Activated naive CD4-positive, alpha-beta T cell treated with anti-CD3 and anti-CD28 coated beads, Interleukin-2, amount 50 U/mL, for 72 hours (primary cell): ENCODE data around the gene PDK4. TPM values are rescaled to one million over a fixed set of nuclear protein-coding genes. Genes with fewer than 3 reads are reported as not detected.
"Not testable (repeated sequence)": the region's sequence is repeated elsewhere in the genome, so short reads cannot be mapped to it uniquely, and the experiment has no call there.

Experiments used
- ATAC-seq, 2 donors: fragments of 150-1000 bp; cut with Tn5 transposase; 2 replicates each; pipeline ENCODE4 v1.10.0; 2021; ENCODE audit warnings: mild to moderate bottlenecking in 2 of 2, moderate library complexity in 2 of 2
- DNase-seq, 2 donors: peaks; one replicate each; pipeline ENCODE4 v3.0.0; 2021 to 2022; ENCODE audit warnings: low spot score in 2 of 2
- H3K27ac Mint-ChIP-seq, 2 donors: one replicate each; pipeline ENCODE4 v1.8.0; 2022; ENCODE audit warnings: mild to moderate bottlenecking in 2 of 2, mixed read lengths in 2 of 2
- H3K36me3 Mint-ChIP-seq, 2 donors: one replicate each; pipeline ENCODE4 v1.8.0; 2022; ENCODE audit warnings: mixed read lengths in 2 of 2
- H3K9me3 Mint-ChIP-seq, 2 donors: one replicate each; pipeline ENCODE4 v1.8.0; 2022; ENCODE audit warnings: mixed read lengths in 2 of 2
- total RNA-seq, 2 donors: library from RNA; stranded (reverse); gene quantifications; one replicate each; pipeline ENCODE4 v1.2.3, GENCODE V29; 2022

Gene PDK4
- total RNA-seq, 2 donors from 2014 or later = not detected

DNA sequence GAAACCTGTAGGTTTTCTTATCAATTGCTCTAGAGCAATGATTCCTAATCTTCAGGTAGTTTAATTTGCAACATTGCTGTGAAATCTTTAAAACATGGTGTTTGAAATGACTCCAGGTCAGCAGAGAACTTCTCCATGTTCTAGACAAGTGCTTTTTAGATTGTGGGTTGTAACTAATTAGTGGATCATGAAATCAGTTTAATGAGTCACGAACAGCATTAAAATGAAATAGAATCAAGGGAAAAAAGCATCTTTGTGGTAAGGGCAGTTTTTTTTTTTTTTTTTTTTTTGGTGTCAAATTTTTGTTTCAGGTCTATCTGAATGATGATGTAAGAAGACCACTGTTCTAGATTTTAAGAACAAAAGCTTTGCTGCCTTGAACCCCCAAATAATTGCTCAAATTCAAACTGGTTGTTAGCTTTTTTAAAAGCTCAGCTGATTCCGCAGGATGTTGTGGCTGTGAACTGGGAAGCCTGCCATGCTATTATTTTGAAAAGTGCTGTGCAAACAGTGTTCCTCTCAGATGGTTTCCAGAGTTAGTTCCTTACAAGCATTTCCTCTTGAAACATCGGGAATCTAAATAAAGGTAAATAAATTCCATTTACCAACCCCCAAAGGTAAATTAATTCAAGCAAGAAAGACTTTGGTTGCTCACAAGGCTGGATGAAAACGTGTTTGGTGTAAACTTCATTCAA lies 13.1 kb upstream of the PDK4 start:
- ATAC-seq (no peak), DNase-seq (no peak)
- Mint-ChIP-seq H3K27ac (no peak overlapping the region), H3K36me3 (peaks cover 0 to 13% of the 10 kb centered on the region in 2 donors), H3K9me3 (peaks cover 15 to 17% of the 10 kb centered on the region in 2 donors)

DNA sequence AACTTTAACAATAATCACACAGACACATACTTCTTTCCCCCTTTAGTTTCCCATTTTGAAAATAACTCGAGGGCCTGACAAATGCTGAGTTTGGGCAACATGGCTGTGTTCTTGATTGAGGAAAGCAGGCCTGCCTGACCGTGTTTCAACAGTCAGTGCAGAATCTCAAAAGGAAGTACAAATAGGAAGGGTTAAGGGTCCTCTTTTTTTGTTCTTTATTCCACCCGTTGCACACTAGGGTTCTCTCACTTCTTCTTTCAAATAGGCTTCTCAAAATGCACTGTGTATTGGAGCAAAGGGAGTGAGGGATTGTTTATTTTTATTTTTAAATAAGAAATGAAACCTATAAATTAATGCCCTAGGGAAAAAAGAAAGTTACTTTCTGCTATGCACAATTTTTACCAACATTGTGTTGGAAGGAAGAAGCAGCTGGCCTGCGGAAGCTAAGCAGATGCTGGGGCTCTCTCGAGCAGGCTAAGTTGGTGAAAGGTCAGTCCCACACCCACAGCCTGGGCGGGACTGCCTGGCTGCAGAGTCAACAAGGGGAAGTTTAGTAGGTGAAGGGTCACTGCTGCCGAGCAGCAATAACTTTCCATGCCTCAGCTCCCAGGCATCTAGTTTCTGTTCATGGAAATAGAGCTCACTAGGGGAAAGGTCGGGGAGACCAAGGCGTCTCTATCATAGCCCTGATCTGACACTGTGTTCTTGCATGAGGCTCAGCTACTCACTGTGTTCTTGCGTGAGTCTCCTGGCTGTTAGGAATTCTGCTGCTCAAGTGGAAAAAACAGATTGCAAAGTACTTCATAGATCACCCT lies 12.2 kb upstream of the PDK4 start:
- ATAC-seq (no peak), DNase-seq (no peak)
- no peak overlapping the region for H3K27ac Mint-ChIP-seq
- H3K36me3 Mint-ChIP-seq = peaks cover 0 to 13% of the 10 kb centered on the region in 2 donors
- peaks cover 7 to 11% of the 10 kb centered on the region in 2 donors for H3K9me3 Mint-ChIP-seq

DNA sequence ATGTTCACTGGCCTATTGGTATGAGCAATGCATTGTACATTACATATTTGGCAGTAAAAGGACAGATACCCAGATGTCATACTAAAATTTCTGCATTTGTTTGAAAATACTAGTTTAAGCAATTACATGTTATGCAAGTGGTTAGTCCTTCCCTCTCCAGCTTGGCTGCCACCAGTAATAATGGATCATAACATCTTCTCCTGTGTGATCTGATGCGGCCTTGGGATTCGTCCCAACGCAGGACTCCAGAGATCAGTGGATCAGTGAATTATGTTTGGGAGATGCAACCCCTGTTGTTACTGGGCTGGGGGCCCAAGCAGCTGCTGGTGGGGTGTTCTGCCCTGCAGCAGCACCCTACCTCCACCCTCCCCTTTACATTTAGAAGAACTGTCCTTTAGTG lies 11.2 kb upstream of the PDK4 start:
- ATAC-seq (no peak), DNase-seq (no peak)
- Mint-ChIP-seq H3K9me3 (peaks cover 4 to 5% of the 10 kb centered on the region in 2 donors), H3K27ac (no peak overlapping the region), H3K36me3 (peaks cover 0 to 13% of the 10 kb centered on the region in 2 donors)

DNA sequence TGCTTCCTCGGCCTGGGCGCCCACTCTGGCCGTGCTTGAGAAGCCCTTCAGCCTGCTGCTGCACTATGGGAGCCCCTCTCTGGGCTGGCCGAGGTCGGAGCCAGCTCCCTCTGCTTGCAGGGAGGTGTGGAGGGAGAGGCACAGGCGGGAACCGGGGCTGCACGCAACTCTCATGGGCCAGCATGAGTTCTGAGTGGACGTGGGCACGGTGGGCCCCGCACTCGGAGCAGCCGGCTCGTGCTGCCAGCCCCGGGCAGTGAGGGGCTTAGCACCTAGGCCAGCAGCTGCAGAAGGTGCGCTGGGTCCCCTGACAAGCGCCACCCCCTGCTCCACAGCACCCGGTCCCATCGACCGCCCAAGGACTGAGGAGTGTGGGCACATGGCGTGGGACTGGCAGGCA lies 9.0 kb upstream of the PDK4 start:
- ATAC-seq (no peak), DNase-seq (no peak)
- H3K9me3 Mint-ChIP-seq = peaks cover 4% of the 10 kb centered on the region in 2 donors
- H3K27ac Mint-ChIP-seq = no peak overlapping the region
- H3K36me3 Mint-ChIP-seq = peaks cover 0 to 13% of the 10 kb centered on the region in 2 donors

DNA sequence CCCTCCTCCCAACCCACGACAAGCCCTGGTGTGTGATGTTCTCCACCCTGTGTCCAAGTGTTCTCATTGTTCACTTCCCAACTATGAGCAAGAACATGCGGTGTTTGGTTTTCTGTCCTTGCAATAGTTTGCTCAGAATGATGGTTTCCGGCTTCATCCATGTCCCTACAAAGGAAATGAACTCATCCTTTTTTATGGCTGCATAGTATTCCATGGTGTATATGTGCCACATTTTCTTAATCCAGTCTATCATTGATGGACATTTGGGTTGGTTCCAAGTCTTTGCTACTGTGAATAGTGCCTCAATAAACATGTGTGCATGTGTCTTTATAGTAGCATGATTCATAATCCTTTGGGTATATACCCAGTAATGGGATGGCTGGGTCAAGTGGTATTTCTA lies 8.5 kb upstream of the PDK4 start:
- H3K9me3 Mint-ChIP-seq, DNase-seq, ATAC-seq, H3K27ac Mint-ChIP-seq: not testable (repeated sequence)
- H3K36me3 Mint-ChIP-seq = peaks cover 0 to 13% of the 10 kb centered on the region in 2 donors

DNA sequence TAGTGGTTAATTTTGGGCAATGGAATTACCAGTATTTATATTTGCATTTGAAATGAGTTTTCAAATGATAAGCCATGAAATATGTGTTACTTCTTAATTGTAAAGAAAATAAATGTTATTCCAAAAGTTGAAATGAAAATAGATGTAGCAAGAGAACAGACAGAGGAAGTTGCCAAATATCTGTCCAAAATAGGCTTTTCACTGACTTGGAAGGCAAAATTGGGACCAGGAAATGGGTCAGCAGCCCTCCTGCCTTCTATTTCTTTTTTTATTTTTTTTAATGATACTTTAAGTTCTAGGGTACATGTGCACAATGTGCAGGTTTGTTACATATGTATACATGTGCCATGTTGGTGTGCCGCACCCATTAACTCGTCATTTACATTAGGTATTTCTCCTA lies 8.1 kb upstream of the PDK4 start:
- peaks cover 0 to 13% of the 10 kb centered on the region in 2 donors for H3K36me3 Mint-ChIP-seq
- H3K27ac Mint-ChIP-seq, H3K9me3 Mint-ChIP-seq, ATAC-seq, DNase-seq: not testable (repeated sequence)

DNA sequence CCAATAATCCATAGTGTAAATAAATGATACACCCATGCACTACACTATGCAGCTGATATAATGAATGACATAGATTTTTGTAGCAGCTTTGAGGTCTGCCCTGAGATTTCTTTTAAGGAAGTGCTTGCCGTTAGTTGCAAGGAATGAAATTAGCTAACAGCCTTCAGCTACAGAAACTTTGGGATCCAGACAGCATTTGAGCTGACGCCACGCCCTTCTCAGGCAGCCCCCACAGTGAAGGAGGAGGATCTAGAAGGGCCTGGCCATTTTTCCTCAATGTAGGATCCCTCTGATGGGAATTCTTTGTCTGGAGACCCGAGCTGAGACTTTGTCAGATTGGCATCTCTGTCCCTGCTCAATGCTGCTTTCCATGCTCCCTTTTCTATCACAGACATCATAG lies 6.1 kb upstream of the PDK4 start:
- DNase-seq (no peak), ATAC-seq (no peak)
- Mint-ChIP-seq H3K9me3 (peaks cover 4% of the 10 kb centered on the region in 2 donors), H3K27ac (no peak overlapping the region), H3K36me3 (peaks cover 0 to 9% of the 10 kb centered on the region in 2 donors)

DNA sequence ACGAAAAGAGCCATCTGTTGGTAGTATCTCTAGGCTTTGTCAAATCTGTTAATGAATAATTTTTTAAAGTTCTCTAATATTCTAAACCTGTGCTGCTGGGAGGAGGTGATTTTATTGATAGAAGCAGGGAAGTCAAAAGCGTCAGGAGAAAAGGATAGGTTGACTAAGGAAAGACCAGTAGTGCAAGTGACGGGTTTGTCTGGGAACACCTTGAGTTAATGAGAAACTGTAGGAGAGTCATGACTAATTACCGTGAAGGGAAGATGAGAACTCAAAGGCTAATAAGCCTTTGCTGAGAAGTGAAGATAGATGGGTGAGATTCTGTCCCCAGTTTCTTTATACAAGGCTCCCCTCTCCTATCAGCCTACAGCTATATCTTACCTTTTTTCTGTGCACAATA lies 5.0 kb upstream of the PDK4 start:
- Mint-ChIP-seq H3K9me3 (peaks cover 2 to 4% of the 10 kb centered on the region in 2 donors), H3K36me3 (peaks cover 0 to 4% of the 10 kb centered on the region in 2 donors), H3K27ac (no peak overlapping the region)
- DNase-seq = no peak
- no peak for ATAC-seq

DNA sequence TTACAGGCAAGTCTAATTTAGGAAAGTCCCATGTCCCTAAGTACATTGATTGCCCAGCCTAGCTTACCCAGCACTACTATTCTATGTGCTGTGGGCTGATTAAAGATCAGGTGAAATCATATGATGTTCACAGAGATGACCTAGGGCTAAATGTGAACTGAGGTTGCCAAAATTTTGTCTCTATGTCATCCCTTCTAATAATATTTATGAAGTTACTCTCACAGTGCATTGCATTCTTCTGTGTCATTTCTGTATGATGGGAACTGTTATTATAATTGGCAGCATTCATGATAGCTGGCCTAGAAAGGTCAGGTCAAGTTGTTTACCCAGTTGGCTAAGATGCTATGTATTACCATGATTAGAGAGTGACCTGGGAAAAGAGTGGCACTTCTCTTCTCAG lies 2.8 kb upstream of the PDK4 start:
- Mint-ChIP-seq H3K27ac (no peak overlapping the region), H3K9me3 (peaks cover 0 to 4% of the 10 kb centered on the region in 2 donors), H3K36me3 (peaks cover 0 to 6% of the 10 kb centered on the region in 2 donors)
- DNase-seq (no peak), ATAC-seq (no peak)

DNA sequence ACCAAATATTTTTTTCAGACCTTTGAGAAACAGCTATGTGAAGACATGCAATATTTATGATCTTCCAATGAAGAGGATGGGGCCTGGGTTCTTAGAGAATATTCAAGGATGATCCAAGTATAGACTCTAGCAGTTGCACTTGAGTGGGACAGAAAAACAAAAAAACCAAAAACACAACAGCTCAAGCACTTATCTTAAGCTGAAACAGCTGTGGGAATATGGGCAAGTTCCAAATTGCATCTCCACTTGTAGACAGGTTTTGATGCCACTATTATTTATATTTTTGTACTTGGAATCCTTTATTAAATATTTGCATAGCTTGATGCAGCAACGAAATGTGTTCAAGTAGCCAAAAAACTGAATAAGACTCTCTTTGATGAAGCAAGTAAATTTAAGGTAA lies 2.2 kb upstream of the PDK4 start:
- DNase-seq (no peak), ATAC-seq (no peak)
- H3K27ac Mint-ChIP-seq = no peak overlapping the region
- H3K9me3 Mint-ChIP-seq = peaks cover 0 to 4% of the 10 kb centered on the region in 2 donors
- H3K36me3 Mint-ChIP-seq = peaks cover 0 to 6% of the 10 kb centered on the region in 2 donors

DNA sequence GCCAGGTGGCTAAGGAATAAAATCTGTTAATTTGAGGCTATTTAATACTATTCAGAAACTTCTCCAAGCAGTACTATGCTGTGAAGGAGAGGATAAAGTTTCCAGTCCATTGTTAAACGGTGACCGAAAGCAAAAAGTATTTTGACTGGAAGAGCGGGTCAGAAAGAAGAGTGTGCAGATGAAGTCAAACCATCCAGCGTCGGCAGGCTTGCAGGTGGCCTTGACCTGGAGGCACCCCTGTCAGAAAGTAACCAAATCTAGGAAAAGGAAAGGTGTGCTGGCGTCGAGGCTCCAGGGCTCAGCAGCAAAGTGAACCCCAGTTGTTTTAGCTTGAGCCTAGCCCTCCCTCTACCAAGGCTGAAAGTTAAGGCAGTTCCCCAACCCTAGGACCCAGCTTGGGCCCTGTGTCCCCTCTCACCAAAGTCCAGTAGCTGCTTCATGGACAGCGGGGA lies 544 bp downstream of the PDK4 start:
- ATAC-seq = no peak
- Mint-ChIP-seq H3K36me3 (peaks cover 0 to 6% of the 10 kb centered on the region in 2 donors), H3K27ac (no peak overlapping the region), H3K9me3 (peaks cover 0 to 4% of the 10 kb centered on the region in 2 donors)
- DNase-seq = no peak

DNA sequence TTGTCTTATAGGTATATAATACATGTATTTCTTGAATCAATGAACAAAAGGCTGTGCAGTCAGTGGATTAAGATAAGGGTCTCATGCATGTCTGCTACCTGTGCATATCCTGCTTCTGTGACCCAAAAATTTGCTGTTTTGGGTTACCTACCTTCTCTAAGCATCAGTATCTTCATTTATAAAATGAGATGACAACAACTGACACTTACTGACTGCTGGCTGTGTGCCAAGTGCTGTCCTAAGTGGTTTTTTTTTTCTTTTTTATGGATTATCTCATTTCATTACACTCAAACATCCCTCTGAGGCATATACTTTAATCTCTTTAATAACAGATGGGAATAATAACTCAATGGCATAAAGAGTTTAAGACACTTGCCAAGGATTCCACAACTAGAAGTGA lies 2.1 kb downstream of the PDK4 start:
- ATAC-seq (no peak), DNase-seq (no peak)
- Mint-ChIP-seq H3K36me3 (peaks cover 0 to 6% of the 10 kb centered on the region in 2 donors), H3K9me3 (no peaks in the 10 kb centered on the region), H3K27ac (no peak overlapping the region)

DNA sequence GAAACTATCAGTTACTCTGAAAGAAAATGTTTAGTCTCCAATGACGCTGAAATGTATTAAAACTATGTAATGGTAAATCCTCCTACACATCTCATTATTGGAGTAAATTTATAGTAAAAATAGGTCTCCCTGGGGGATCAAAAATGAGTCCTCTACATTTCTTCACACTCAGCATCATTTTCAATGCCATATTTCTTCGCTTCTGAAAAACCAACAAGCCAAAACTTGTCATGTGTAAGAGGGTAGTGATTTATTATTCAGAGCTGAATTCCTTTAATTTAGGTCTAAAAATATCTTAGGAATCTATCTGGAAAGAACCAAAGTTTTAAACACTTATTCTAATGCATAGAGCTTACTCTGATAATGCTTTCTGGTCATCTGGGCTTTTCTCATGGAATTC lies 3.0 kb downstream of the PDK4 start:
- H3K36me3 Mint-ChIP-seq = peaks cover 0 to 6% of the 10 kb centered on the region in 2 donors
- no peaks in the 10 kb centered on the region for H3K9me3 Mint-ChIP-seq
- DNase-seq (no peak), ATAC-seq (no peak)
- no peak overlapping the region for H3K27ac Mint-ChIP-seq

DNA sequence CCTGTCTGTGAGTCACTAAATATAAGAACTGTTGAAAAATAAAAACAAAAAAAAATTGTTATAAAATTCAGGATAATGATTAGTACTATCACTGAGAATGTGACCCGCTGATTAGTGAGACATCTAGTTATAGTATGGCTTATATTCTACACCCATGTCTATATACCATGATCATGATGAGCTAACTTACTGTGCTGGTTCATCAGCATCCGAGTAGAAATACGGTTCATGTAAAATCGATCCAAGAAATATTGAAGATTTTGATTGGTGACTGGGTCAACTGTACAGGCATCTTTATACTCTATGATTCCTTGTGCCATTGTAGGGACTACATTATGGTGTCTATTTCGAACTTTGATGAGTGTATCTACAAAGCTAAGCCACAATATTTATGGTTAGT lies 3.7 kb downstream of the PDK4 start:
- no peak for DNase-seq
- H3K36me3 Mint-ChIP-seq = peaks cover 0 to 6% of the 10 kb centered on the region in 2 donors
- no peak overlapping the region for H3K27ac Mint-ChIP-seq
- H3K9me3 Mint-ChIP-seq = no peaks in the 10 kb centered on the region
- ATAC-seq = no peak

DNA sequence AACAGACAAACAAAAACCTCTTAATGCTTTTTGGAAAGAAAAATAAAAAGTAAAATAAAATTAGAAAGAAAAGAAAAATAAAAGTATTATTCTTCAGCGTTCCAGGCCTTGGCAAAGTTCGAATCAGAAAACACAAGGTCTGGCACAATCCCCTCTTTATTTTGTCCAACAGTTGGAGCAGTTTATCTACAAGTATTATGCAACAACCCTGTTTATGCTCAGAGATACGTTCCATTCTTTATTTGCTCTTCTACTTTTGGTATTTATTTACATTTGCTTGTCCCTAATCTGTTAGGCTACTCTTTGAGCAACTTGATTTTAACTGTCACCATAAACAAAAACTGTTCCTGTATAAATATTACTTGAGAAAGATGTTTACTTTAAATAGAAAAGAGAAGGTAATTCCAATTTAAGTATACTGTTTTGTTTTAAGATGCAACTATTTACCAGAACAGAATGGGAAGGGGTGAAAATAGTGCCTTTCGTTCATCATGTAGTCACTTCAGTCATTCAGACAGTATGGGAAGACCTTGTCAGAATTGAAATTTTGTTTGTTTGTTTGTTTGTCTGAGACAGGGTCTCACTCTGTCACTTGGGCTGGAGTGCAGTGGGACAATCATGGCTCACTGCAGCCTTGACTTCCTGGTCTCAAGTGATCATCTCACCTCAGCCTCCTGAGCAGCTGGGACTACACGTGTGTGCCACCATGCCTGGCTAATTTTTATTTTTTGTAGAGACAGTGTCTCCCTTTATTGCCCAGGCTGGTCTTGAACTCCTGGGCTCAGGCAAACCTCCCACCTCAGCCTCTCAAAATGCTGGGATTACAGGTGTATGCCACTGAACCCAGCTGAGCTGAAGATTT lies 5.7 kb downstream of the PDK4 start:
- ATAC-seq = no peak

DNA sequence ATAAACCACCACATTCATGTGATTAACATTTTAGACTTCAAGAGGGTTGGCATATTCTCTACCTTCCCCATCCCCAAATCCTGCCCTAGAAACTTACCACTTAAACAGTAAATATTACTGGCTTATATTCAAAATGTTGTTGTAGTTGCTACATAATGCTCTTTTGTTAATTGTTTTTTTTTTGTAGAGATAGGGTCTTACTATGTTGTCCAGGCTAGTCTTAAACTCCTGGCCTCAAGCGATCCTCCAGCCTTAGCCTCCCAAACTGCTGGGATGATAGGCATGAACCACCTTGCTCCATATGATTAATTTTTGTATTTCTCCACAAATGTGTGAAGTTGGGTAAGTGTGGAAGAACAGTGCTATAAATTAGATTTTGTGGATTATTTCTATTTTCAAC lies 6.5 kb downstream of the PDK4 start:
- DNase-seq = no peak
- H3K27ac Mint-ChIP-seq = no peak overlapping the region
- no peak for ATAC-seq
- no peaks in the 10 kb centered on the region for H3K9me3 Mint-ChIP-seq
- no peaks in the 10 kb centered on the region for H3K36me3 Mint-ChIP-seq

More for the DNA sequence above, 5.7 kb downstream of the PDK4 start:
- no peak for DNase-seq
- Mint-ChIP-seq H3K9me3 (no peaks in the 10 kb centered on the region), H3K36me3 (peaks cover 0 to 3% of the 10 kb centered on the region in 2 donors), H3K27ac (no peak overlapping the region)

DNA sequence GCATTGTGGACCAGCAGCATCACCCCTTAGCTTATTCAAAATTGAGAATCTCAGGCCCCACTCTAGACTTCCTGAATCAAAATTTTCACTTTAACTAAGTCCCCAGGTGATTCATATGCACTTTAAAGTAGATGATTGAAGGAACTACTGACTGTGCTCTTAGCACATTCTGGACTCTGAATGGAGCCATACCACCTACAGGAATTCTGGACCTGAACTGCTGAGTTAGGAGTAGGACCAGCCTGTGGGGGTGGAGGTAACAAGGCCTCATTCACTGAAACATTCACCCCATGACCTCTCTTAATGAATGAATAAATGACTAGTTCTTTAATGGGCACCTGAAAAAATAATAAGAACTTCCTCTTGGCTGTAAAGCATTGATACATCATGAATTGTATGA lies 7.3 kb downstream of the PDK4 start:
- H3K9me3 Mint-ChIP-seq = no peaks in the 10 kb centered on the region
- ATAC-seq = no peak
- H3K27ac Mint-ChIP-seq = no peak overlapping the region
- no peak for DNase-seq
- H3K36me3 Mint-ChIP-seq = no peaks in the 10 kb centered on the region
